Femur (tissue), 1 donor: ENCODE results near the gene ARHGAP45.
"Not testable (repeated sequence)": the region's sequence is repeated elsewhere in the genome, so short reads cannot be mapped to it uniquely, and the experiment has no call there.

Experiments
- DNase-seq: peaks from one replicate; pipeline ENCODE4 v3.0.0-alpha.2; 2017

Gene ARHGAP45

DNA sequence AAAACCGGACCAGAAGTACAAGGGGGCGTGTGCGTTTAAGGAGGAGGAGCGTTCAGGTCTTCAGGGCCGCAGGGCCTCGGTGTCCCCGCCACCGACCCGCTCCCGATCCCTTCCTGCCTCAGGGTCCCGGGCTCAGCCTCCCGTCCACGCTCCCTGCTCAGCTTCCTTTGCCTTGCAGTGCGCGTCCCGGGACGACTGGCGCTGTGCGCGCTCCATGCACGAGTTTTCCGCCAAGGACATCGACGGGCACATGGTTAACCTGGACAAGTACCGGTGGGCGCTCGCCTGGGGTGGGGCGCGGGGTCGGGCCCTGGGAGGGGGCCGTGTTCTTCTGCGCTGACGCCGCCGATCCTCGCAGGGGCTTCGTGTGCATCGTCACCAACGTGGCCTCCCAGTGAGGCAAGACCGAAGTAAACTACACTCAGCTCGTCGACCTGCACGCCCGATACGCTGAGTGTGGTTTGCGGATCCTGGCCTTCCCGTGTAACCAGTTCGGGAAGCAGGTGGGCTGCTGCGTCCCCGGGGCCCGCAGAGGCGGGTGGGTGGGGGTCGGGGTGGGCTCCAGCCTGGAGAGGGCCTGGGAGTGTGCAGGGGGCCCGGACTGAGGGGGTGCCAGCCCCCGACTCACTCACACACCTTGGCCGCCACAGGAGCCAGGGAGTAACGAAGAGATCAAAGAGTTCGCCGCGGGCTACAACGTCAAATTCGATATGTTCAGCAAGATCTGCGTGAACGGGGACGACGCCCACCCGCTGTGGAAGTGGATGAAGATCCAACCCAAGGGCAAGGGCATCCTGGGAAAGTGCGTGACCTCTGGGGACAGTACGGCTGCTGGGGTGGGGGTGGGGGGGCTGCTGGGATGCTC lies 38.3 kb downstream of the ARHGAP45 start:
- no peak for DNase-seq

GRCh38 chr19:1105873-1106840 lies 39.2 kb downstream of the ARHGAP45 start:
- no peak for DNase-seq

- DNase-seq = no peak
Measured at GRCh38 chr19:1106841-1107660, 40.1 kb downstream of the ARHGAP45 start.

- no peak for DNase-seq
Measured at GRCh38 chr19:1107661-1108261, 40.8 kb downstream of the ARHGAP45 start.

DNA sequence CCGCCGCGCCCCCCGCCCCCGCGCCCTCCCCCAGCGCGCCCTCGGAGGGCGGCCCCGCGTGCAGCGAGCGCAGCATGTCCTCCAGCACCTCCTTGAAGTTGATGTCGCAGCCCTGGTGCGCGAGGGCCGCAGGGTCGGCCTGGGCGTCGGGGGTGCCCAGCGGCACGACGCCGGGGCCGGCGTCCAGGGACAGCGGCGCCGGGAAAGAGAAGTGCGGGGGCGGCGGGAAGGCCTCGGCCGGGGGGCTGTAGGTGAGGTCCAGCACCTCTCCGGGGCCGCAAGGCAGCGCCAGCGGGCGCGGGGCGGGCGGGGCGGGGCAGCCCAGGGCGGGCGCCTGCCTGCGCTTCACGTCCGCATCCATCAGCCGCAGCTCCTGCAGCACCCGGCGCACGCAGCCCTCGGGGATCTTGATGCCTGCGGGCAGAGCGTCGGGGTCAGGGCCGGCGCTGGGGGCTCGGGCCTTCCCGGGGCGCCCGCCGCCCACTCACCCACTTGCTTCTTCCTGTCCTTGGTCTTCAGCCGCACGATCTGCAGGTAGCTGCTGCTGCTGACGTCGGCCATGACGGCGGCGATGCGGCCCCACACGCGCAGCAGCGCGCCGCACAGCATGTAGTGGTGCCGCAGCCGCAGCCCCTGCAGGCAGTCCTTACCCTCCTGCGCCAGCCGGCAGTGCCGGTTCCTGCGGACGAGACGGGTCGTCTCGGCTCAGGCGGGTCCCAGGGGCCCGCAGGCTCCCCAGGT lies 41.5 kb downstream of the ARHGAP45 start:
- DNase-seq = no peak

DNA sequence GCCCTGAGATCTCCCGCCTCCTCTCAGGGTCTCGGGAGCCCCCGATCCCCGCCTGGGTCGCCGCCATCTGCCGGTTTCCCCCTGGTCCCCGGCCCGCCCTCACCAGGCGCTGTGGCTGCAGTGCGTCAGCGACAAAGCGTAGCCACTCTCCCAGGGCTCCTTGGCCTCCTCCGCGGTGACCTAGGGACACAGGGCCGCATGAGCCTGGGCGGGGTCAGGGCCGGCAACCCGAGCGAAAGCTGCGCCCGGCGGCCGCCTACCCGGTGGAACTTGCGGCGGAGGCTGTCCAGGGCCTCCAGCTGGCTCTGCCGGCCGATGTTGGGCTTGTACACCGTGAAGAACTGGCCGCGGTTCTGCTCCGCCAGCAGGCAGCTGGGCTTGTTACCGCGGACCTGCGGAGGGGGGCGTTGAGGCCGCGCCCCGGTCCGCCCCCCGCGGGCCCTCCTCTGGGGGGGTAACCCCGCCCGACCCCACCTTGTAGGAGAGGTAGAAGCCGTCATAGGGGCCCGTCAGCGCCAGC lies 42.1 kb downstream of the ARHGAP45 start:
- no peak for DNase-seq

DNA sequence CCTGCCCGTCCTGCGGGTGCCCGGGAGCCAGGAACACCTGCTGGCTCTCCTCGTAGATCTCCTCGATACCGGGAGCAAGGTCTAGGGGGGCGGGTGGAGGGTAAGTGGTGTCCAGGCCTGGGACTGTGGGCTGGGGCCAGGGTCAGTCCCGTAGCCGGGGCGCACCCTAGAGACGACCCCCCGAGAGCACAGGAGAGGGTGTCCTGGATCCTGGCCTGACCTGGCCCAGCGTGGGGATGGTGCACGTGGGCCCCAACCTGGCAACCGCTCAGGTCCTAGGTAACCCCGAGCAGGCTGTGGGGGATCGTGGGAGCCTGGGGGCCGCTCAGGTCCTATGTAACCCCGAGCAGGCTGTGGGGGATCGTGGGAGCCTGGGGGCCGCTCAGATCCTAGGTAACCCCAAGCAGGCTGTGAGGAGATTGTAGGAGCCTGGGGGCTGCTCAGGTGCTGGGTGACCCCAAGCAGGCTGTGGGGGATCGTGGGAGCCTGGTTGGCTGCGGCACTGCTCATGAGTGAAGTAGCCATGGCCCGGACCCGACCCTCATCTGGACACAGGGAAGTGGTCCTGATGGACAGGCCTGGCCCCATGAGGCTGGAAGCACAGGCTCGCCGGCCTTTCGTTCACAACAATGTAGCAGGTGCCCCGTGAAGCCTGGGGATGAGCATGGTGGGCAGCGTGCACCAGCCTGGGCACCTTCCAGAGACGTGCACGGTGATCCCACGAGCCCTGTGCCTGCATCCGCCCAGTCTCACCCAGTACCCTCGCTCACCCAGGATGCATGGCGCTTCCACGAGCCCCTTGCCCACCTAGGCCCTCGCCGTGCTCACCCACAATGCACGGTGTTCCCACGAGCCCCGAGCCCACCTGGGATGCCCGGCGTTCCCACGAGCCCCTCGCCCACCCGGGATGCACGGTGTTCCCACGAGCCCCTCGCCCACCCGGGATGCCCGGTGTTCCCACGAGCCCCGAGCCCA lies 43.0 kb downstream of the ARHGAP45 start:
- DNase-seq = no peak

- no peak for DNase-seq
Measured at GRCh38 chr19:1110809-1111640, 44.1 kb downstream of the ARHGAP45 start.

DNA sequence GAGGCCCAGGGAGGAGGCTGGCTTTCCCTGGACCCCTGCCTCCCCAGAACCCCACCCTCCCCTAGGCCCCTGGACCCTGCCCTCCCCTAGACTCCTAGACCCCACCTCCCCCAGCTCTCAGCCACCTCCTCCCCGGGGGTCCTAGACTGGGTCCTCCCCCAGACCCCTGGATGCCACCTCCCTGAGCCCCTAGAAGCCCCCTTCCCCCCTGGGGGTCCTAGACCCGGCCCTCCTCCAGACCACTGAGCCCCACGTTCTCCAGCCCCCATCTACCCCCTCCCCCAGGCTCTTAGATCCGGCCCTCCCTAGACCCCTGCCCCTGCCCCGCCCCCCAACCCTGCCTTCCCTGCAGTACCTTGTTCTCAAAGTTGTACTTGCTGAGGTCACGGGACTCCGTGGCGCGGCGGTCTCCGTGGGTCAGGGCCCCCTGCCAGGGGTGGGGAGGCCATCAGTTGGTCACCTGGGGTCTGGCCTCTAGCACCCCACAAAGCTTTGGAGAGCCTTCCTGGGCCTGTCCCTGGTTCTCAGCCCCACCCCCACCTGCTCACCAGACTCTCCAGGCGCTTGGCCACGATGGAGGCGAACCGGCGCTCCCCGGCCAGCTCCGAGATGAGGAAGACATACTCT lies 44.8 kb downstream of the ARHGAP45 start:
- no peak for DNase-seq

DNA sequence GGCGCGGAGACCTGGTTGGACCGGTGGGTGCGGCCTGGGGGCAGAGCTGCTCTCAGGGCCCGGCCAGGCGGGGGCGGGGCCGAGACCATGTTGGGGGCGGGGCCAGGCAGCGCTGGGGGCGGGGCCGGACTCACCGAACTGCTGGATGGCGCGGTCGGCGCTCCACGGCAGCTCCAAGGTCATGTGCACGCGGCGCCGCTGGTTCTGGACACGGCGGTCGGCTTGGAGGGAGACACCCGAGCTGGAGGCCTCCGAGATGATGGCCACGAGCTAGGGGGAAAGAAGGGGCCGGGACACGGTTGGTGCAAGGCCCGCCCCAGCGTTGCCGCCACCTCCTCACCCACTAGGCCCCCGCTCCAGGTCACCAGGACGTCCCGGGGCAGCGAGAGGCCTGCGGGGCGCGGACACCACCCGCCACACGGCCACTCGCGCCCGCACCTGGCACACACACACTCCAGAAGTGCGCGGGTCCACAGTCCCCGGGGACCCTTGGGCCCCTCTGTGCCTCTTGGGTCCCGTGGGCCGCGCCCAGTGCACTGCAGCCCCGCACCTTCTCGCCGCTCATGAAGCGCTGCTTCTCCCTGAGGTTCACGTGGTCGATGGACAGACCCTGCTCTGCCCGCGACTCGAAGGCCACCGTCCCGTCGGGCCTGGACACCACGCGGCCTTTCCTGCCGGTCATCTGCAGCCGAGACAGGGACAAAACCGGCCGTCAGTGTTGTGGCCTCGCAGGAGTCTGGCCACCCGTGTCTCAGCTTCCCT lies 45.5 kb downstream of the ARHGAP45 start:
- DNase-seq = peak; percentile 71

- peak; percentile 97 for DNase-seq
Measured at GRCh38 chr19:1113030-1113985, 46.3 kb downstream of the ARHGAP45 start.

- DNase-seq = no peak
Measured at GRCh38 chr19:1113986-1114483, 47.1 kb downstream of the ARHGAP45 start.

GRCh38 chr19:1114728-1115127 lies 47.8 kb downstream of the ARHGAP45 start:
- not testable (repeated sequence) for DNase-seq

GRCh38 chr19:1115646-1116420 lies 48.9 kb downstream of the ARHGAP45 start:
- no peak for DNase-seq
